HG03103 (cell line): Measurements from ENCODE around the gene LRRTM4.

Experiments
- ATAC-seq: cut with Tn5 transposase; IDR thresholded peaks from one replicate; pipeline ENCODE4 v1.9.1; 2021; ENCODE audit warnings: low read depth; ENCODE audit not compliant: unreplicated experiment

Gene LRRTM4

GRCh38 chr2:77521931-77522470, at the start of gene LRRTM4:
Gene LRRTM4, minus strand, starts transcription at chr2:77522376.
- ATAC-seq = no peak

GRCh38 chr2:77571545-77571944, 49.4 kb upstream of the LRRTM4 start:
- ATAC-seq = no peak

GRCh38 chr2:77567723-77568122, 45.5 kb upstream of the LRRTM4 start:
- ATAC-seq = no peak

GRCh38 chr2:77566582-77566981, 44.4 kb upstream of the LRRTM4 start:
- ATAC-seq = no peak

- no peak for ATAC-seq
Observed at GRCh38 chr2:77566131-77566530, 44.0 kb upstream of the LRRTM4 start.

GRCh38 chr2:77552956-77553355, 30.8 kb upstream of the LRRTM4 start:
- no peak for ATAC-seq

GRCh38 chr2:77538031-77538430, 15.9 kb upstream of the LRRTM4 start:
- ATAC-seq = no peak

- ATAC-seq = no peak
Observed at GRCh38 chr2:77522888-77523287, 712 bp upstream of the LRRTM4 start.

- no peak for ATAC-seq
Observed at GRCh38 chr2:77521548-77521891, 656 bp downstream of the LRRTM4 start.

GRCh38 chr2:77520641-77521547, 1.3 kb downstream of the LRRTM4 start:
- ATAC-seq = no peak

- no peak for ATAC-seq
Observed at GRCh38 chr2:77519888-77520506, 2.2 kb downstream of the LRRTM4 start.

GRCh38 chr2:77519164-77519887, 2.9 kb downstream of the LRRTM4 start:
- ATAC-seq = no peak

- ATAC-seq = no peak
Observed at GRCh38 chr2:77518311-77518710, 3.9 kb downstream of the LRRTM4 start.

- no peak for ATAC-seq
Observed at GRCh38 chr2:77513191-77513590, 9.0 kb downstream of the LRRTM4 start.

GRCh38 chr2:77512507-77512906, 9.7 kb downstream of the LRRTM4 start:
- no peak for ATAC-seq

GRCh38 chr2:77508511-77508910, 13.7 kb downstream of the LRRTM4 start:
- no peak for ATAC-seq

- ATAC-seq = no peak
Observed at GRCh38 chr2:77507657-77508056, 14.5 kb downstream of the LRRTM4 start.

GRCh38 chr2:77488141-77488540, 34.0 kb downstream of the LRRTM4 start:
- ATAC-seq = no peak

GRCh38 chr2:77487074-77487803, 34.9 kb downstream of the LRRTM4 start:
- ATAC-seq = no peak

GRCh38 chr2:77484026-77484425, 38.1 kb downstream of the LRRTM4 start:
- no peak for ATAC-seq
